ENCODE results near the gene CD74.

- no peak for TF ChIP-seq POLR2A (IDR thresholded peaks at IDR 0.05)
- no peak for TF ChIP-seq CTCF (IDR thresholded peaks at IDR 0.05)
These were observed 18.6 kb downstream of the CD74 start for GRCh38 chr5:150394131-150394530.

Data from uterus (tissue), 2 donors.